Fibroblast of gingiva (primary cell): ENCODE data around the gene PAMR1.
"Not testable (repeated sequence)": the region's sequence is repeated elsewhere in the genome, so short reads cannot be mapped to it uniquely, and the experiment has no call there.

Experiments
- DNase-seq: peaks from one replicate; pipeline ENCODE4 v3.0.0-alpha.2; 2011; ENCODE audit warnings: low read depth

Gene PAMR1

GRCh38 chr11:35545391-35546003 is 20.1 kb upstream of the PAMR1 start:
- DNase-seq = no peak

- no peak for DNase-seq
These were observed 18.1 kb upstream of the PAMR1 start for GRCh38 chr11:35543481-35543880.

GRCh38 chr11:35541621-35542375 is 16.4 kb upstream of the PAMR1 start:
- peak; percentile 84 for DNase-seq

GRCh38 chr11:35540526-35540925 is 15.1 kb upstream of the PAMR1 start:
- DNase-seq = no peak

GRCh38 chr11:35539781-35540281 is 14.4 kb upstream of the PAMR1 start:
- peak; percentile 57 for DNase-seq

- no peak for DNase-seq
These were observed 13.8 kb upstream of the PAMR1 start for GRCh38 chr11:35539256-35539655.

- no peak for DNase-seq
These were observed 11.1 kb upstream of the PAMR1 start for GRCh38 chr11:35536470-35536869.

GRCh38 chr11:35531246-35531645 is 5.8 kb upstream of the PAMR1 start:
- peak; percentile 47 for DNase-seq

- peak; percentile 86 for DNase-seq
These were observed 4.6 kb upstream of the PAMR1 start for GRCh38 chr11:35529971-35530495.

- DNase-seq = peak; percentile 25
These were observed 965 bp upstream of the PAMR1 start for GRCh38 chr11:35526370-35526792.

GRCh38 chr11:35524780-35525179 is 636 bp downstream of the PAMR1 start:
- no peak for DNase-seq

- DNase-seq = no peak
These were observed 1.6 kb downstream of the PAMR1 start for GRCh38 chr11:35523861-35524260.

GRCh38 chr11:35523331-35523768 is 2.1 kb downstream of the PAMR1 start:
- peak; percentile 73 for DNase-seq

- DNase-seq = not testable (repeated sequence)
These were observed 3.3 kb downstream of the PAMR1 start for GRCh38 chr11:35522091-35522490.

GRCh38 chr11:35520376-35520775 is 5.0 kb downstream of the PAMR1 start:
- DNase-seq = no peak

- peak; percentile 62 for DNase-seq
These were observed 6.7 kb downstream of the PAMR1 start for GRCh38 chr11:35518766-35519165.

GRCh38 chr11:35517481-35517880 is 7.9 kb downstream of the PAMR1 start:
- no peak for DNase-seq

- DNase-seq = no peak
These were observed 9.0 kb downstream of the PAMR1 start for GRCh38 chr11:35516403-35516802.

GRCh38 chr11:35515224-35515623 is 10.2 kb downstream of the PAMR1 start:
- peak; percentile 60 for DNase-seq

- no peak for DNase-seq
These were observed 10.9 kb downstream of the PAMR1 start for GRCh38 chr11:35514481-35514880.

GRCh38 chr11:35511666-35512065 is 13.8 kb downstream of the PAMR1 start:
- peak; percentile 40 for DNase-seq

GRCh38 chr11:35507688-35508087 is 17.7 kb downstream of the PAMR1 start:
- no peak for DNase-seq

GRCh38 chr11:35501776-35502175 is 23.6 kb downstream of the PAMR1 start:
- no peak for DNase-seq
